Measurements from ENCODE around the gene TPMT. TPM values are rescaled to one million over a fixed set of nuclear protein-coding genes. Genes with fewer than 3 reads are reported as not detected.

The TPMT gene
- total and polyA plus RNA-seq, 2 of the 13 experiments (the other 11 are each of a cell fraction or from before 2014, with no cell fraction given): 11.1 to 22.8 TPM

DNA sequence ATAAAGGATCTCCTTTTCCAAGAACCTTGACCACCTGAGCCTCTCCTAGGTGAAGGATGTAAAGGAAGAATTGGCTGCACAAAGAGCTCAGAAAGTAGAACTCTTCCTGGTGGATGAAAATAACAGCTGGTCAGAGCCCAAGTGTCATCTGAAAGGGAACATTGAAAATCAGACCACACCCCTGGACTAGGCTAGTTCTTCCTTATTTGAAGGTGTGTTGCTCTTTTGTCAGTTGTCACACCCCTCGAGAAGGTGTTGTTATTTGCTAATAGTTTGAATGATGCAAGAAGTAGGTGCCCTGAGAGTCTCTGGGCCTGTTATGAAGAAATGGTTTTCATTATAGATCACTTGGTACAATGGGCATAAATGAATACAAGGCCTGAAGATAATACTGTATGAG, 63.5 kb downstream of the TPMT start:
- H3K27me3 ChIP-seq (ENCODE audit: control insufficient read depth in 1 of 2, insufficient read depth in 2 of 2, low read length in 2 of 2): no peaks in the 10 kb centered on the region
- H2AFZ ChIP-seq (ENCODE audit: low read length): no peak overlapping the region
- no peaks in the 10 kb centered on the region for H3K36me3 ChIP-seq (replicated peaks in 1 of 2; ENCODE audit: control insufficient read depth in 1 of 2, insufficient read depth in 2 of 2, low read length in 2 of 2)
- POLR2A ChIA-PET: no interaction called here
- H3K27ac ChIP-seq (ENCODE audit: extremely low read length, insufficient read depth, low read length): no peak overlapping the region
- intact Hi-C loops (cut with micrococcal nuclease; ENCODE audit: unreplicated experiment) (no loop called here), in situ Hi-C loops (cut with HindIII; ENCODE audit: extremely low pct_ligation_motif_present, low pct_unique_long_range_greater_than_20kb) (no loop called here)
- H3K9me3 ChIP-seq (ENCODE audit: low read length): peaks cover 18% of the 10 kb centered on the region; the same call in 1 of the 2 replicates
- H3K4me1 ChIP-seq (ENCODE audit: insufficient read depth, low read length): no peaks in the 10 kb centered on the region
- BruUV-seq (replicated peaks): no TSS peak
- no peak overlapping the region for H3K4me3 ChIP-seq (replicated peaks in 1 of 3; ENCODE audit: insufficient read depth in 1 of 3, low read depth in 2 of 3, low read length in 3 of 3)
- DNase-seq (ENCODE audit: low spot score) (no peak), FAIRE-seq (no peak), ATAC-seq (no peak)
- no peaks in the 10 kb centered on the region for H3K79me2 ChIP-seq (ENCODE audit: insufficient read depth, low read length)
- 0% methylated on average over 1 of the region's 1 CpG for WGBS (ENCODE audit: low lambda C conversion rate)
- no peak for TF ChIP-seq ZNF598 (CRISPR knock-in tag; IDR thresholded peaks at IDR 0.05; ENCODE audit: borderline replicate concordance)
- no peak for TF ChIP-seq HOXA3 (CRISPR knock-in tag; IDR thresholded peaks at IDR 0.05)
- TF ChIP-seq ZNF383 (CRISPR knock-in tag; IDR thresholded peaks at IDR 0.05; ENCODE audit: borderline replicate concordance): no peak
- no peak for TF ChIP-seq DRAP1 (CRISPR knock-in tag; IDR thresholded peaks at IDR 0.05)
- TF ChIP-seq SMC3 (IDR thresholded peaks at IDR 0.05; ENCODE audit: low read length): no peak
- peak; percentile 22; the same call in 1 of the 2 replicates for TF ChIP-seq CEBPB (IDR thresholded peaks at IDR 0.05; ENCODE audit: borderline replicate concordance, low read depth, low read length)
- TF ChIP-seq ZNF724P (CRISPR knock-in tag; IDR thresholded peaks at IDR 0.05; ENCODE audit: borderline replicate concordance): no peak
- H3K9ac ChIP-seq (ENCODE audit: insufficient read depth, low read depth, low read length): no peak overlapping the region
- H3K4me2 ChIP-seq (ENCODE audit: low read depth, low read length): no peak overlapping the region
- no peaks in the 10 kb centered on the region for H4K20me1 ChIP-seq (ENCODE audit: insufficient read depth, low read length)
- CTCF ChIA-PET (ENCODE audit: low intra/inter-chr PET ratio, low total read pairs): no interaction called here

- Histone ChIP-seq H3K4me1 (ENCODE audit: insufficient read depth, low read length) (no peaks in the 10 kb centered on the region), H3K79me2 (ENCODE audit: insufficient read depth, low read length) (no peaks in the 10 kb centered on the region), H2AFZ (ENCODE audit: low read length) (no peak overlapping the region), H4K20me1 (ENCODE audit: insufficient read depth, low read length) (no peaks in the 10 kb centered on the region), H3K9ac (ENCODE audit: insufficient read depth, low read depth, low read length) (no peak overlapping the region), H3K4me2 (ENCODE audit: low read depth, low read length) (no peak overlapping the region), H3K27ac (ENCODE audit: extremely low read length, insufficient read depth, low read length) (no peak overlapping the region), H3K9me3 (ENCODE audit: low read length) (peaks cover 18% of the 10 kb centered on the region; the same call in 1 of the 2 replicates), H3K36me3 (replicated peaks in 1 of 2; ENCODE audit: control insufficient read depth in 1 of 2, insufficient read depth in 2 of 2, low read length in 2 of 2) (no peaks in the 10 kb centered on the region), H3K4me3 (replicated peaks in 1 of 3; ENCODE audit: insufficient read depth in 1 of 3, low read depth in 2 of 3, low read length in 3 of 3) (no peak overlapping the region), H3K27me3 (ENCODE audit: control insufficient read depth in 1 of 2, insufficient read depth in 2 of 2, low read length in 2 of 2) (no peaks in the 10 kb centered on the region)
- DNase-seq (ENCODE audit: low spot score) (no peak), ATAC-seq (no peak), FAIRE-seq (no peak)
- WGBS (ENCODE audit: low lambda C conversion rate): 3% methylated on average over 1 of the region's 1 CpG
- intact Hi-C loops (cut with micrococcal nuclease; ENCODE audit: unreplicated experiment) (no loop called here), in situ Hi-C loops (cut with HindIII; ENCODE audit: extremely low pct_ligation_motif_present, low pct_unique_long_range_greater_than_20kb) (no loop called here)
- CTCF ChIA-PET (ENCODE audit: low intra/inter-chr PET ratio, low total read pairs): no interaction called here
- POLR2A ChIA-PET: no interaction called here
- TF ChIP-seq ZNF879 (CRISPR knock-in tag; IDR thresholded peaks at IDR 0.05) (no peak), ZNF138 (CRISPR knock-in tag; IDR thresholded peaks at IDR 0.05; ENCODE audit: low read depth) (no peak), ZBTB39 (CRISPR knock-in tag; IDR thresholded peaks at IDR 0.05) (no peak), ZFP36 (IDR thresholded peaks at IDR 0.05; ENCODE audit: borderline replicate concordance, low read depth, low read length, partially characterized antibody) (peak; percentile 77), ZNF780A (CRISPR knock-in tag; IDR thresholded peaks at IDR 0.05) (peak; percentile 97)
- no TSS peak for BruUV-seq (replicated peaks)
Observed at GRCh38 chr6:18090349-18090786, 64.5 kb downstream of the TPMT start.

Data from HepG2 (cell line).